Fibroblast of lung (primary cell): ENCODE results near the gene NTPCR.

Experiments used
- CTCF ChIP-seq, 2 donors: IDR thresholded peaks in 1 of 2; conservative IDR thresholded peaks in 1 of 2; 1 replicate in 1 of 2; 2 replicates in 1 of 2; pipeline ENCODE4 v1.5.1; 2011 to 2012; ENCODE audit warnings: low read length in 2 of 2, control low read depth in 1 of 2, inconsistent platforms in 1 of 2, low read depth in 1 of 2, mild to moderate bottlenecking in 1 of 2
- EZH2 ChIP-seq: IDR thresholded peaks from 2 replicates; pipeline ENCODE4 v1.5.1; 2012; ENCODE audit warnings: low read length, control low read depth, mild to moderate bottlenecking; ENCODE audit errors: missing control alignments

GRCh38 chr1:232901255-232901654 is 49.2 kb upstream of the NTPCR start:
- no peak for TF ChIP-seq CTCF (conservative IDR thresholded peaks at IDR 0.05 in 1 of 2, IDR thresholded peaks at IDR 0.05 in 1 of 2; ENCODE audit: low read depth in 1 of 2, low read length in 2 of 2)
- TF ChIP-seq EZH2, result no peak
